GM12872 (cell line): ENCODE results near the gene LY9.

Source experiments
- CTCF ChIP-seq: IDR thresholded peaks from 3 replicates; pipeline ENCODE4 v1.5.1; 2011; ENCODE audit warnings: low read depth, mild to moderate bottlenecking, low read length, moderate library complexity; ENCODE audit not compliant: insufficient read depth

LY9 gene

DNA sequence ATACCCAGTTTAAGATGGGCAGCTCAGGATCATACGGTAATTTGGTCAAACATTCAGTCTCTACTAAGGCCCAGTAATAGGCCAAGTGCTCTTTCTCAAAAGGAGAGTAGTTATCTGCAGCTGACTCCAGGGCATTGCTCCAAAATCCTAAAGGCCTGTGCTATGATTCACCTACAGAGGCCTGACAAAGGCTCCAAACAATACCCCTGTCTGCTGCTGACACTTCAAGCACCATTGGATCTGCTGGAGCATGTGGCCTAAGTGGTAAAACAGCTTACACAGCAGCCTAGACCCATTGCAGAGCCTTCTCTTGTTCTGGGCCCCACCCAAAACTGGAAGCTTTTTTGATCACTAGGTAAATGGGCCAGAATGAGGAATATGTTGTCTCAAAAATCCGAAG is 34.1 kb upstream of the LY9 start:
- no peak for TF ChIP-seq CTCF

GRCh38 chr1:160763993-160764392 is 32.0 kb upstream of the LY9 start:
- no peak for TF ChIP-seq CTCF

GRCh38 chr1:160767395-160768294 is 28.3 kb upstream of the LY9 start:
- TF ChIP-seq CTCF: no peak

DNA sequence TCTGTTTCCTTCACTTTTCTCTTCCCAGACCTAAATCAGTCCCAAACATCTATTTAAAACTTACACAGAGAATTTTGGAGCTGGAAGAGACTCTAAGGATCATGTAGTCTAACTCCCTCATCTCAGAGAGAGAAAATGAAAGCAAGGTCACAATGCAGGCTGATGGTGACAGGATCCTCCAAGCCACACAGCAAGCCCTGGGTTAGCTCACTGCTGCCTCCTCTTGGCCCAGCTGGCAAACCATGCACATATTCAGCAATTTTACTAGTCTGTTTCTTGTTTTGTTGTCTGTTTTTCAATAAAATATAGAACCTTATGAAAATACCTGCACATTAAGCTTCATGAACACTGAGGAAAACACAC is 27.7 kb upstream of the LY9 start:
- TF ChIP-seq CTCF: peak; percentile 97

GRCh38 chr1:160772331-160772730 is 23.6 kb upstream of the LY9 start:
- TF ChIP-seq CTCF: no peak

- no peak for TF ChIP-seq CTCF
Measured at GRCh38 chr1:160773093-160773492, 22.9 kb upstream of the LY9 start.

- no peak for TF ChIP-seq CTCF
Measured at GRCh38 chr1:160774886-160775719, 20.9 kb upstream of the LY9 start.
